Osteoblast (primary cell): ENCODE measurements around the gene SLC30A10. TPM values are rescaled to one million over a fixed set of nuclear protein-coding genes. Genes with fewer than 3 reads are reported as not detected.

Experiments used
- DNase-seq: peaks from one replicate; pipeline ENCODE4 v3.0.0; 2011; ENCODE audit warnings: low spot score, mixed read lengths; ENCODE audit not compliant: insufficient read length; ENCODE audit errors: missing footprints
- H2AFZ ChIP-seq: 2 replicates; pipeline ENCODE4 v1.6.0; 2011; ENCODE audit warnings: mild to moderate bottlenecking, low read length
- H3K27ac ChIP-seq: 2 replicates; pipeline ENCODE4 v1.5.1; 2011; ENCODE audit warnings: mild to moderate bottlenecking, low read depth, low read length, moderate library complexity
- H3K27me3 ChIP-seq: 2 replicates; pipeline ENCODE4 v1.6.0; 2012; ENCODE audit warnings: mild to moderate bottlenecking, control low read depth, inconsistent platforms, low read length, moderate library complexity; ENCODE audit not compliant: insufficient read depth
- H3K36me3 ChIP-seq: 2 replicates; pipeline ENCODE4 v1.5.1; 2011; ENCODE audit warnings: mild to moderate bottlenecking, low read length, control low read depth, moderate library complexity; ENCODE audit not compliant: insufficient read depth
- H3K4me1 ChIP-seq: 2 replicates; pipeline ENCODE4 v1.5.1; 2011; ENCODE audit warnings: mild to moderate bottlenecking, low read length, control low read depth, moderate library complexity; ENCODE audit not compliant: insufficient read depth
- H3K4me2 ChIP-seq: 2 replicates; pipeline ENCODE4 v1.6.0; 2011; ENCODE audit warnings: mild to moderate bottlenecking, low read length; ENCODE audit not compliant: insufficient read depth
- H3K4me3 ChIP-seq: fragments of 200-600 bp; sonication (generic); 3 replicates; pipeline ENCODE4 v1.5.1; 2012; ENCODE audit warnings: mild to moderate bottlenecking, low read length, inconsistent platforms; ENCODE audit not compliant: insufficient read depth
- H3K79me2 ChIP-seq: 2 replicates; pipeline ENCODE4 v1.6.0; 2012; ENCODE audit warnings: mild to moderate bottlenecking, low read length, control low read depth, inconsistent platforms; ENCODE audit not compliant: insufficient read depth
- H3K9me3 ChIP-seq: 2 replicates; pipeline ENCODE4 v1.5.1; 2011; ENCODE audit warnings: low read depth, low read length, control low read depth
- H4K20me1 ChIP-seq: 2 replicates; pipeline ENCODE4 v1.6.0; 2012; ENCODE audit warnings: mild to moderate bottlenecking, low read length, control low read depth; ENCODE audit not compliant: insufficient read depth
- total RNA-seq: library from RNA; depleted of rRNA; stranded (reverse); fragments of >200 nt; gene quantifications from 2 replicates; pipeline ENCODE4 v1.2.3, GENCODE V29; 2012
- TF ChIP-seq, protein P1 (sequence below): IDR thresholded peaks from 2 replicates; pipeline ENCODE4 v1.5.1; 2011; ENCODE audit warnings: mild to moderate bottlenecking, low read depth, low read length, moderate library complexity; ENCODE audit errors: extremely low read depth

SLC30A10 gene
- total RNA-seq, 1 donor = 0.36 TPM

- TF ChIP-seq, protein P1, sequence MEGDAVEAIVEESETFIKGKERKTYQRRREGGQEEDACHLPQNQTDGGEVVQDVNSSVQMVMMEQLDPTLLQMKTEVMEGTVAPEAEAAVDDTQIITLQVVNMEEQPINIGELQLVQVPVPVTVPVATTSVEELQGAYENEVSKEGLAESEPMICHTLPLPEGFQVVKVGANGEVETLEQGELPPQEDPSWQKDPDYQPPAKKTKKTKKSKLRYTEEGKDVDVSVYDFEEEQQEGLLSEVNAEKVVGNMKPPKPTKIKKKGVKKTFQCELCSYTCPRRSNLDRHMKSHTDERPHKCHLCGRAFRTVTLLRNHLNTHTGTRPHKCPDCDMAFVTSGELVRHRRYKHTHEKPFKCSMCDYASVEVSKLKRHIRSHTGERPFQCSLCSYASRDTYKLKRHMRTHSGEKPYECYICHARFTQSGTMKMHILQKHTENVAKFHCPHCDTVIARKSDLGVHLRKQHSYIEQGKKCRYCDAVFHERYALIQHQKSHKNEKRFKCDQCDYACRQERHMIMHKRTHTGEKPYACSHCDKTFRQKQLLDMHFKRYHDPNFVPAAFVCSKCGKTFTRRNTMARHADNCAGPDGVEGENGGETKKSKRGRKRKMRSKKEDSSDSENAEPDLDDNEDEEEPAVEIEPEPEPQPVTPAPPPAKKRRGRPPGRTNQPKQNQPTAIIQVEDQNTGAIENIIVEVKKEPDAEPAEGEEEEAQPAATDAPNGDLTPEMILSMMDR = no peak
- Histone ChIP-seq H3K36me3 (peaks cover 17% of the 10 kb centered on the region), H3K4me2 (no peak overlapping the region), H3K27me3 (no peaks in the 10 kb centered on the region), H3K4me3 (no peak overlapping the region), H2AFZ (no peak overlapping the region), H3K79me2 (no peaks in the 10 kb centered on the region), H3K9me3 (no peaks in the 10 kb centered on the region), H4K20me1 (no peaks in the 10 kb centered on the region), H3K27ac (no peak overlapping the region), H3K4me1 (no peaks in the 10 kb centered on the region)
- no peak for DNase-seq
These were observed 37.1 kb upstream of the SLC30A10 start for GRCh38 chr1:219965285-219966070.

DNA sequence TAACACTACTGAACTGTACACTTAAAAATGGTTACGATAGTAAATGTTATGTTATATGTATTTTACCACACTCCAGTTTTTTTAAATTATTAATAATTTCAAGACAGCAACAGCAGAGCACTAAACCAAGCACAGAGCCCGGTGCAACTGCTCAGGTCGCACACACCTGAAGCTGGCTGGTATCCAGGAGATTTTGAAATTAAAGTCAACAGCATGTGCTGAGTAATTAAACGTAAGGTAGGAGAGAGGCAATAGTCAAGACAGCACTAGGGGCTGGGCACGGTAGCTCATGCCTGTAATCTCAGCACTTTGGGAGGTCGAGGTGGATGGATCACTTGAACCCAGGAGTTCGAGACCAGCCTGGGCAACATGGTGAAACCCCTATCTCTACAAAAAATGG lies 35.1 kb upstream of the SLC30A10 start:
- peaks cover 5% of the 10 kb centered on the region for H3K36me3 ChIP-seq
- H3K4me1 ChIP-seq = no peaks in the 10 kb centered on the region
- no peak overlapping the region for H3K27ac ChIP-seq
- H3K4me2 ChIP-seq = no peak overlapping the region
- H4K20me1 ChIP-seq = no peaks in the 10 kb centered on the region
- no peak overlapping the region for H3K4me3 ChIP-seq
- no peaks in the 10 kb centered on the region for H3K9me3 ChIP-seq
- TF ChIP-seq, protein P1 = no peak
- H2AFZ ChIP-seq = no peak overlapping the region
- no peak for DNase-seq
- H3K27me3 ChIP-seq = no peaks in the 10 kb centered on the region
- H3K79me2 ChIP-seq = no peaks in the 10 kb centered on the region

DNA sequence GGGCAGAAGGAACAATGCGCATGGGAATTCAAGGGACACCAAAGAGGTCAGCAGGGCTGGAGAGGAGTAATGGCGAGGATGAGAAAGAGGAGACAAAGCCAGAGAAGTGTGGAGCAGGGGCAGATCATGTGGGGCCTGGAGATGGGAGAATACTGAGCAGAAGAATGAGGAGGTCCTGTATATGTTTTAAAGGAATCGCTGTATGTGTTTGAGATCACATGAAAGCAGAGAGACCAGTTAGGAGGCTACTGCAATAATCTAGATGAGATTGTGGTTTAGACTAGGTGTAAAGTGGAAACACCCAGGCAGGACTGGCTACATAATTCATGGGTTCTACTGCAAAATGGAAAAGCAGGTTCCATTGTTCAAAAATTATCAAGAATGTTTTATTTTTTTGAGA lies 33.3 kb upstream of the SLC30A10 start:
- DNase-seq = no peak
- Histone ChIP-seq H3K27me3 (no peaks in the 10 kb centered on the region), H3K4me2 (no peak overlapping the region), H3K27ac (no peak overlapping the region), H3K79me2 (no peaks in the 10 kb centered on the region), H4K20me1 (no peaks in the 10 kb centered on the region), H3K4me3 (no peak overlapping the region), H3K4me1 (no peaks in the 10 kb centered on the region), H3K9me3 (no peaks in the 10 kb centered on the region), H3K36me3 (no peaks in the 10 kb centered on the region), H2AFZ (no peak overlapping the region)
- TF ChIP-seq, protein P1 = no peak

DNA sequence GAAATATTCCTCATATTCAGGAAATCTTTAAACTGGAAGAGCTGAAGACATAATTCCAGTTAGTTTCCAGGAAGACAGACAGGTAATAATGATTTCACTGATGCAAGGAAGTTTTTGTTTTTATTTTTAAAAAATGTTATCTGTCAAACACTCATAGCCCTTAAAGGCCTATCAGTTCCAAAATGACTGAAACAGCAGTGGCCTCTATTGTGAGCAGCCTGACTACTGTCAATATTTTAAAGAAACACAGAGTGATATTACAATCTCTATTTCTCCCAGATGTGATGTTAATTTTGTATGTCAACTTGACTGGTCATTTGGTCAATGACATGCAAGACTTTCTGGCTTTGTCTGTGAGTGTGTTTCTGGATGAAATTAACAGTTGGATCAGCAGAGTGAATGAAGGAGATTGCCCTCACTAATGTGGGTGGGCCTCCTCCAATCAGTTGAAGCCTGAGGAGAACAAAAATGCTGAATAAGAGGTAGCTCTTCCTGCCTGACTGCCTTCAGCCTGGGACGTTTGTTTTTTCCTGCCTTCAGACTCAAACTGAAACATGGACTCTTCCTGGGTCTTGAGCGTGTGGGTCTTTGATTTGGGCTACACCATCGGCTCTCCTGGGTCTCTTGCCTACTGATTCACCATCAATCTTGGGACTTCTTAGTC lies 31.3 kb upstream of the SLC30A10 start:
- TF ChIP-seq, protein P1 = no peak
- no peak overlapping the region for H3K4me2 ChIP-seq
- H3K4me3 ChIP-seq = no peak overlapping the region
- no peak for DNase-seq
- H3K36me3 ChIP-seq = no peaks in the 10 kb centered on the region
- no peaks in the 10 kb centered on the region for H4K20me1 ChIP-seq
- no peaks in the 10 kb centered on the region for H3K79me2 ChIP-seq
- no peaks in the 10 kb centered on the region for H3K9me3 ChIP-seq
- no peak overlapping the region for H2AFZ ChIP-seq
- no peaks in the 10 kb centered on the region for H3K4me1 ChIP-seq
- H3K27me3 ChIP-seq = no peaks in the 10 kb centered on the region
- H3K27ac ChIP-seq = no peak overlapping the region
